ENCODE data around the gene FBXL19.
"Not testable (repeated sequence)": the region's sequence is repeated elsewhere in the genome, so short reads cannot be mapped to it uniquely, and the experiment has no call there.

FBXL19 gene

GRCh38 chr16:30887927-30888326 is 35.4 kb upstream of the FBXL19 start:
- H3K27ac ChIP-seq: no peak overlapping the region
- no peaks in the 10 kb centered on the region for H3K9me3 ChIP-seq
- peaks cover 18 to 92% (median 54%) of the 10 kb centered on the region in 3 donors for H3K36me3 ChIP-seq
- intact Hi-C loops (cut with DNase I; ENCODE audit: low total_unique reads): no loop called here
- DNase-seq: no peak
- H3K4me3 ChIP-seq: no peak overlapping the region
- no peaks in the 10 kb centered on the region for H3K27me3 ChIP-seq
- TF ChIP-seq CTCF (IDR thresholded peaks at IDR 0.05): no peak
- H3K4me1 ChIP-seq: peaks cover 0 to 7% (median 7%) of the 10 kb centered on the region in 4 donors

GRCh38 chr16:30888856-30889499 is 34.4 kb upstream of the FBXL19 start:
- no peaks in the 10 kb centered on the region for H3K9me3 ChIP-seq
- no peaks in the 10 kb centered on the region for H3K27me3 ChIP-seq
- no peak overlapping the region for H3K27ac ChIP-seq
- H3K36me3 ChIP-seq: peaks cover 18 to 84% (median 54%) of the 10 kb centered on the region in 3 donors
- peaks cover 0 to 13% (median 12%) of the 10 kb centered on the region in 4 donors for H3K4me1 ChIP-seq
- DNase-seq: no peak
- no peak for TF ChIP-seq CTCF (IDR thresholded peaks at IDR 0.05)
- intact Hi-C loops (cut with DNase I; ENCODE audit: low total_unique reads): no loop called here
- no peak overlapping the region for H3K4me3 ChIP-seq

- peaks cover 0 to 19% (median 18%) of the 10 kb centered on the region in 4 donors for H3K4me1 ChIP-seq
- intact Hi-C loops (cut with DNase I; ENCODE audit: low total_unique reads): no loop called here
- H3K27me3 ChIP-seq: no peaks in the 10 kb centered on the region
- H3K4me3 ChIP-seq: no peak overlapping the region
- peaks cover 18 to 76% (median 54%) of the 10 kb centered on the region in 3 donors for H3K36me3 ChIP-seq
- no peak overlapping the region for H3K27ac ChIP-seq
- no peak for TF ChIP-seq CTCF (IDR thresholded peaks at IDR 0.05)
- H3K9me3 ChIP-seq: no peaks in the 10 kb centered on the region
- DNase-seq: no peak
These were observed 33.7 kb upstream of the FBXL19 start for GRCh38 chr16:30889721-30890120.

- H3K4me3 ChIP-seq; DNase-seq; H3K9me3 ChIP-seq; intact Hi-C loops (cut with DNase I; ENCODE audit: low total_unique reads); H3K27me3 ChIP-seq; H3K27ac ChIP-seq: not testable (repeated sequence)
- Histone ChIP-seq H3K4me1 (peaks cover 0 to 34% (median 33%) of the 10 kb centered on the region in 4 donors), H3K36me3 (peaks cover 18 to 61% (median 46%) of the 10 kb centered on the region in 3 donors)
These were observed 32.1 kb upstream of the FBXL19 start for GRCh38 chr16:30891043-30891823.

GRCh38 chr16:30892670-30893416 is 30.5 kb upstream of the FBXL19 start:
- peaks cover 13 to 45% (median 33%) of the 10 kb centered on the region in 3 donors for H3K36me3 ChIP-seq
- H3K27me3 ChIP-seq: no peaks in the 10 kb centered on the region
- peak overlapping the region; percentile 81 to 98 for H3K4me3 ChIP-seq
- intact Hi-C loops (cut with DNase I; ENCODE audit: low total_unique reads): no loop called here
- peaks cover 0 to 41% (median 40%) of the 10 kb centered on the region in 4 donors for H3K4me1 ChIP-seq
- peak overlapping the region; percentile 98 to 100 for H3K27ac ChIP-seq
- no peak for TF ChIP-seq CTCF (IDR thresholded peaks at IDR 0.05)
- no peaks in the 10 kb centered on the region for H3K9me3 ChIP-seq
- DNase-seq: no peak
